ENCODE results near the gene EPHA6.
"Not testable (repeated sequence)": the region's sequence is repeated elsewhere in the genome, so short reads cannot be mapped to it uniquely, and the experiment has no call there.

Gene EPHA6

GRCh38 chr3:97612632-97613031 lies 798.2 kb downstream of the EPHA6 start:
- TF ChIP-seq CTCF (IDR thresholded peaks at IDR 0.05; ENCODE audit: borderline replicate concordance, insufficient read depth, low read depth, low read length): no peak
- H3K4me3 ChIP-seq (ENCODE audit: low read depth, low read length): no peak overlapping the region

DNA sequence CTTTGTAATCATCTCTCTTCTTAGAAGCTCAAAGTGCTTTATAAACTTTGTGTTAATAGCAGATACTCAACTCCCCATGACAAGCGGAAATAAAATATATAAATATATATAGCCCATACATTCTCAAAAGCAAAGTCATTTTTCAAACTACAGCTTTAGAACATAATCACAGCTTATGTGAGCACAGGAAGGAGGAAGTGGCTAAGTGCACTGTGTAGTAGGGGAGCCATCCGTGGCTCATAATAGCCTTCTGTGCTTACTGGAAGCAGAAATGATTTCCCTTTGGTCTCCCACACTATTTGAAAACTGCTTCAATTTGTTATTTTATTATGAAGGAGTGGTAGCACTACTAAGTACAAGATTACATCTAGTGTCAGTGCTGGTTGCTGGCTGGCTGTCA lies 798.7 kb downstream of the EPHA6 start:
- TF ChIP-seq CTCF (IDR thresholded peaks at IDR 0.05; ENCODE audit: borderline replicate concordance, insufficient read depth, low read depth, low read length): no peak
- no peak overlapping the region for H3K4me3 ChIP-seq (ENCODE audit: low read depth, low read length)

DNA sequence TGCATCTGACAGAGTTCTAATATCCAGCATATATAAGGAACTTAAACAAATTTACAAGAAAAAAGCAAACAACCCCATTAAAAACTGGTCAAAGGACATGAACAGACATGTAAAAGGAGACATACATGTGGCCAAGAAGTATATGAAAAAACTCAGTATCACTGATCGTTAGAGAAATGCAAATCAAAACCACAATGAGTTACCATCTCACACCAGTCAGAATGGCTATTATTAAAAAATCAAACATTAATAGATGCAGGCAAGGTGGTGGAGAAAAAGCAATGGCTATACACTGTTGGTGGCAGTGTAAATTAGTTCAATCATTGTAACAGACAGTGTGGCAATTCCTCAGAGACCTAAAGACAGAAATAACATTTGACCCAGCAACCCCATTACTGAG lies 806.1 kb downstream of the EPHA6 start:
- not testable (repeated sequence) for H3K4me3 ChIP-seq (ENCODE audit: low read depth, low read length)

- H3K4me3 ChIP-seq (ENCODE audit: low read depth, low read length): no peak overlapping the region
- TF ChIP-seq CTCF (IDR thresholded peaks at IDR 0.05; ENCODE audit: borderline replicate concordance, insufficient read depth, low read depth, low read length): no peak
Observed at GRCh38 chr3:97636465-97636864, 822.1 kb downstream of the EPHA6 start.

DNA sequence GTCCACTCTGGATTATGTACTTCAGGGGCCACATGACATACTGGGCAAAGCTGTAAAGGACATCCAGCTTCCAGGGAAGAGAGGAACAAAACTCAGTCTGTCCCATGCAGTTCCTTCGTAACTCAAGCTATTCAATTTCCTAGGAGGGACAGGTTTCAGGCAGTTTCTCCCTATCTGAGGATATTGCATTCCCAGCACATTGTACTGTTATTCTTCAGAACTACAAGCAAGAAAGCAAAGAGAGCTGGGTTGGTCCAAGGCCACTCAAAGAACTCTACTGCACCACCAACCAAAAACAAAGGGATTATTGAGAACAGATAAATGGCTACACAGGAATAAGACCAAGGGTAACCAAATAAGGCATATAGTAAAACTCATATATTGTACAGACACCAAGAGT lies 832.5 kb downstream of the EPHA6 start:
- TF ChIP-seq CTCF (IDR thresholded peaks at IDR 0.05; ENCODE audit: borderline replicate concordance, insufficient read depth, low read depth, low read length): no peak
- H3K4me3 ChIP-seq (ENCODE audit: low read depth, low read length): no peak overlapping the region

GRCh38 chr3:97647441-97647982 lies 833.1 kb downstream of the EPHA6 start:
- no peak overlapping the region for H3K4me3 ChIP-seq (ENCODE audit: low read depth, low read length)
- TF ChIP-seq CTCF (IDR thresholded peaks at IDR 0.05; ENCODE audit: borderline replicate concordance, insufficient read depth, low read depth, low read length): no peak

DNA sequence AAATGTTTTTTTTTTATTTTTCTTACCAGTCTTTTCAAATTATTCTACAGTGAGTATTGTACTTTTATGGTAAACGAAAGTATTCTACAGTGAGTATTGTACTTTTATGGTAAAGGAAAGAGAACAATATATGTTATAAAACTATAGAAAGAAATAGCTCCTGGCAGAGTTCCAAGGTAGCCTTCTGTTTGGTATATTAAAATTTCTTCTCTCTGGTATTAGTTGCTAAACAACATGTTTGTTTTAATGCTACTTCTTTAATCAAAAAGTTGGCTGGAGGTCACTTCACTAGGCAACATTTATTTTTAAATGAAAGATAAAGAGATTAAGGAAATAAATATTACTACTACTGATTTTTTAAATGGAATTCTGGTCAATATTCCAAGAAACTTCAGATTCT lies 841.6 kb downstream of the EPHA6 start:
- no peak overlapping the region for H3K4me3 ChIP-seq (ENCODE audit: low read depth, low read length)
- no peak for TF ChIP-seq CTCF (IDR thresholded peaks at IDR 0.05; ENCODE audit: borderline replicate concordance, insufficient read depth, low read depth, low read length)

DNA sequence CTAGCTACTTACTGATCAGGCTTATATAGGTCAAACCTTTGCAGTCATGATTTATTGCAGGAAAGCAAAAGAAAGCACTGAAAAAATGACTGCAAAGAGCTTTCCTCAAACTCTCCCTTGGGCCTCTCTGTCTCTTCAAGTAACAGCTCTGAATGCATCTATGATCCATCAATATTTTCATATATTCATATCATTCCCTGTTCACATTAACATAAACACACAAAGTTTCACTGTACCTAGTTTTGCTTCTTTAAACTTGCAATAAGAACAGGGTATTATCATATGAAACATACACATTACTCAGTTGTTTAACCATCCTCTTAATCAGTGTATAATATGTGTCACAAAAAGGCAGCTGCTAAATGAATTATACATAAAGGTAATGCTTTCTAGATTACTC lies 842.2 kb downstream of the EPHA6 start:
- TF ChIP-seq CTCF (IDR thresholded peaks at IDR 0.05; ENCODE audit: borderline replicate concordance, insufficient read depth, low read depth, low read length): no peak
- no peak overlapping the region for H3K4me3 ChIP-seq (ENCODE audit: low read depth, low read length)

All from GM12875 (cell line).